ENCODE results near the gene PDXDC1.
"Not testable (repeated sequence)": the region's sequence is repeated elsewhere in the genome, so short reads cannot be mapped to it uniquely, and the experiment has no call there.

GRCh38 chr16:15025234-15025951 lies 50.6 kb downstream of the PDXDC1 start:
- TF ChIP-seq, protein P1, sequence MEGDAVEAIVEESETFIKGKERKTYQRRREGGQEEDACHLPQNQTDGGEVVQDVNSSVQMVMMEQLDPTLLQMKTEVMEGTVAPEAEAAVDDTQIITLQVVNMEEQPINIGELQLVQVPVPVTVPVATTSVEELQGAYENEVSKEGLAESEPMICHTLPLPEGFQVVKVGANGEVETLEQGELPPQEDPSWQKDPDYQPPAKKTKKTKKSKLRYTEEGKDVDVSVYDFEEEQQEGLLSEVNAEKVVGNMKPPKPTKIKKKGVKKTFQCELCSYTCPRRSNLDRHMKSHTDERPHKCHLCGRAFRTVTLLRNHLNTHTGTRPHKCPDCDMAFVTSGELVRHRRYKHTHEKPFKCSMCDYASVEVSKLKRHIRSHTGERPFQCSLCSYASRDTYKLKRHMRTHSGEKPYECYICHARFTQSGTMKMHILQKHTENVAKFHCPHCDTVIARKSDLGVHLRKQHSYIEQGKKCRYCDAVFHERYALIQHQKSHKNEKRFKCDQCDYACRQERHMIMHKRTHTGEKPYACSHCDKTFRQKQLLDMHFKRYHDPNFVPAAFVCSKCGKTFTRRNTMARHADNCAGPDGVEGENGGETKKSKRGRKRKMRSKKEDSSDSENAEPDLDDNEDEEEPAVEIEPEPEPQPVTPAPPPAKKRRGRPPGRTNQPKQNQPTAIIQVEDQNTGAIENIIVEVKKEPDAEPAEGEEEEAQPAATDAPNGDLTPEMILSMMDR (IDR thresholded peaks at IDR 0.05; ENCODE audit: insufficient read depth, low read depth, low read length), result not testable (repeated sequence)
- not testable (repeated sequence) for TF ChIP-seq EZH2 (IDR thresholded peaks at IDR 0.05; ENCODE audit: insufficient read depth, low read length)

Measured in astrocyte (in vitro differentiated cells and primary cell).